H1 (cell line): Measurements from ENCODE around the gene LECT2.

Source experiments
- CBX5 ChIP-seq: fragments of 300-800, 300-1000 bp; sonication (generic); IDR thresholded peaks from 2 replicates; pipeline ENCODE4 v1.7.1; 2016; ENCODE audit warnings: antibody characterized with exemption, low read length, low read depth
- CHD1 ChIP-seq: IDR thresholded peaks from 2 replicates; pipeline ENCODE4 v1.6.1; 2012; ENCODE audit warnings: low read depth, low read length, improper control_type of control experiment
- TF ChIP-seq, protein P1 (sequence below), 3 experiments: IDR thresholded peaks; 1 replicate in 2 of 3; 2 replicates in 1 of 3; pipeline versions ENCODE4 v1.5.1 to v1.6.1; 2011; ENCODE audit warnings: low read length in 3 of 3, mild to moderate bottlenecking in 3 of 3, inconsistent platforms in 2 of 3, low read depth in 1 of 3, moderate library complexity in 1 of 3; ENCODE audit not compliant: insufficient read depth in 1 of 3; ENCODE audit errors: control extremely low read depth in 1 of 3

DNA sequence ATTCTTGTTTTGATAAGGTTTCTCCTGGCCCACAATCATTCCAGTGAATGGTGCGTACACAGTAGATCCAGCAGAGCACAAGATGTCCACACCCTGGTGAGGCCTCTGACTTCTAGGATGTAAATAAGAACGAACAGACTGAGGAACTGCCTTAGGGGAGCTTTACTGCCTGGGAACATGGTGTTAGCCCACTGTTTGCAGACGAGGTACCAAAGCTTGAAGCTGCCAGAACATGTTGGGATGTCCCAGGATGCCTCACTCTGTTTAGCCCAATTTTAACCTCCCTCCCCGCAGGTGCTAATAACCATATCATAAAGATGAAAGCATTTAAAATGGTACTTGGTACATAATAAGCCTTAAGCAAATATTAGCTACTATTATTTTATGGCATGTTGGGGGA lies 3.5 kb downstream of the LECT2 start:
- no peak for TF ChIP-seq CBX5
- no peak for TF ChIP-seq CHD1
- TF ChIP-seq, protein P1, sequence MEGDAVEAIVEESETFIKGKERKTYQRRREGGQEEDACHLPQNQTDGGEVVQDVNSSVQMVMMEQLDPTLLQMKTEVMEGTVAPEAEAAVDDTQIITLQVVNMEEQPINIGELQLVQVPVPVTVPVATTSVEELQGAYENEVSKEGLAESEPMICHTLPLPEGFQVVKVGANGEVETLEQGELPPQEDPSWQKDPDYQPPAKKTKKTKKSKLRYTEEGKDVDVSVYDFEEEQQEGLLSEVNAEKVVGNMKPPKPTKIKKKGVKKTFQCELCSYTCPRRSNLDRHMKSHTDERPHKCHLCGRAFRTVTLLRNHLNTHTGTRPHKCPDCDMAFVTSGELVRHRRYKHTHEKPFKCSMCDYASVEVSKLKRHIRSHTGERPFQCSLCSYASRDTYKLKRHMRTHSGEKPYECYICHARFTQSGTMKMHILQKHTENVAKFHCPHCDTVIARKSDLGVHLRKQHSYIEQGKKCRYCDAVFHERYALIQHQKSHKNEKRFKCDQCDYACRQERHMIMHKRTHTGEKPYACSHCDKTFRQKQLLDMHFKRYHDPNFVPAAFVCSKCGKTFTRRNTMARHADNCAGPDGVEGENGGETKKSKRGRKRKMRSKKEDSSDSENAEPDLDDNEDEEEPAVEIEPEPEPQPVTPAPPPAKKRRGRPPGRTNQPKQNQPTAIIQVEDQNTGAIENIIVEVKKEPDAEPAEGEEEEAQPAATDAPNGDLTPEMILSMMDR (IDR thresholded peaks at IDR 0.05; ENCODE audit: control extremely low read depth in 1 of 3, insufficient read depth in 1 of 3, low read depth in 1 of 3, low read length in 3 of 3), result no peak
